DOHH2 (cell line): ENCODE results near the gene FRMD4B.

Experiments used
- CTCF ChIP-seq: fragments of 200-600 bp; sonication (generic); IDR thresholded peaks from one replicate; pipeline ENCODE4 v1.5.1; 2014; ENCODE audit warnings: antibody characterized with exemption, mild to moderate bottlenecking, low read depth, low read length; ENCODE audit not compliant: poor library complexity, severe bottlenecking
- EZH2phosphoT487 ChIP-seq: fragments of 200-600 bp; sonication (generic); IDR thresholded peaks from 2 replicates; pipeline ENCODE4 v1.6.1; 2017; ENCODE audit warnings: borderline replicate concordance, mild to moderate bottlenecking, antibody characterized with exemption, low read length, moderate library complexity, mixed read lengths

- TF ChIP-seq CTCF (no peak), EZH2phosphoT487 (no peak)
Observed at GRCh38 chr3:69226071-69226470, 159.8 kb downstream of the FRMD4B start.
